ENCODE data around the gene PDZD2.

GRCh38 chr5:32001707-32002106 is 362.8 kb downstream of the PDZD2 start:
- no peak for TF ChIP-seq POLR2A (IDR thresholded peaks at IDR 0.05)
- no peak for TF ChIP-seq CTCF (IDR thresholded peaks at IDR 0.05)
